Measurements from ENCODE around the gene ZNF789.

GRCh38 chr7:99433158-99433557 is 39.5 kb upstream of the ZNF789 start:
- TF ChIP-seq CTCF (IDR thresholded peaks at IDR 0.05; ENCODE audit: low read depth, low read length) (no peak), EZH2phosphoT487 (IDR thresholded peaks at IDR 0.05; ENCODE audit: low read depth) (no peak)

Measured in OCI-LY3 (cell line).